GM12801 (cell line): ENCODE data around the gene SHB.

Experiments
- CTCF ChIP-seq: IDR thresholded peaks from one replicate; pipeline ENCODE4 v1.5.1; 2011; ENCODE audit warnings: control low read depth; ENCODE audit not compliant: insufficient read length; ENCODE audit errors: extremely low read depth

Gene SHB

DNA sequence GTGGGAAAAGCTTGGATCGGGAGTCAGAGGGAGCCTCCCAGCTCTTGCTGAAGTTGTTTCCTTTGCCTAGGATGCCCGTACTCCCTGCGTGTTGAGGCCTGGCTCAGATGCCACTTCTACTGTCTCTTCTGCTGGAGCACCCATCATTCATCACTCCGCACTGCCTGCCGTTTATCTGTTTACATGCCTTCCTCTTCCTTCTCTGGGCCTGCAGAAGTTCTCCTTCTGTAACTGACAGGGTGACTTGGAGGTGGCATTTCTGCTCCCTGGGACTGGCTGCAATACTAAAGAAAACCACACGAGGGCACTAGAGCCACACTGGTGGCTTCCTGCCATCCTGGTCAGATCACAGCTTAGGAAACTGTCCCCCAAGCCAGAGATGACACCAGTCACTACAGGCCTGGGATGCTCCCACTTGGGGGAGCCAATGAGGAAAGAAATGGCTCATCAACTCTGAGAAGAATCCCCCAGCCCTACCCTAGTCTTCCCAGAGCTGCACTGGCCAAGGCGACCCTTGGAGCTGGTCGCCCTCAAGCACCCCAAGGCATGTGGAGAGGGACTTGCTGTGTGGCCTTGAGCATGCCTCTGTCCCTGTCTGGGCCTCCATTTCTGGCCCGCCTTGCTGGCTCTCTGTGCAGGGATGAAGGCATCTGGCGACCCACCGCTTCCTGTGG lies 155.4 kb downstream of the SHB start:
- no peak for TF ChIP-seq CTCF

- TF ChIP-seq CTCF = no peak
Measured at GRCh38 chr9:37911271-37911681, 157.8 kb downstream of the SHB start.

- TF ChIP-seq CTCF = no peak
Measured at GRCh38 chr9:37910271-37910670, 158.8 kb downstream of the SHB start.

- no peak for TF ChIP-seq CTCF
Measured at GRCh38 chr9:37909326-37909725, 159.7 kb downstream of the SHB start.

- TF ChIP-seq CTCF = no peak
Measured at GRCh38 chr9:37908698-37909186, 160.3 kb downstream of the SHB start.

DNA sequence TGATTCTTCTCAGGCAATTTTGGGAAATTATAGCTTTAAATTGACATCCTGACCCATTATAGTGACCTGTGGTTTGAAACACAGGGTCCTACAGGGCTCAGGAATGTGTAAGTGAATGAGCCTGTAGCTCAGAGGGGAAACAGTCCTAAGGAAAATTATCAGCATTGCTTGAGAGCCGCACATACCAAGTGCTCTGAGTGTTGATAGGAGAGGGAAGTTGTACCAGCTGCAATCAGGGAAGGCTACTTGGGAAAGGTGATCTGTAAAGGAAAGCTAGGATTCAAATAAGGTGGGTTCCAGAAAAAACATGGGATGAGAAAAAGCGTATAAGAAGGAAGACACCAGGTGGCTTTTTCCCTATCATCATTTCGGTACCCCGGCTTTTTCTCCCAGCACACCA lies 160.7 kb downstream of the SHB start:
- no peak for TF ChIP-seq CTCF

GRCh38 chr9:37906312-37907239 lies 162.5 kb downstream of the SHB start:
- no peak for TF ChIP-seq CTCF
